HG02798 (cell line): ENCODE data around the gene SOST.

ENCODE experiments used
- ATAC-seq: cut with Tn5 transposase; IDR thresholded peaks from one replicate; pipeline ENCODE4 v1.9.1; 2021; ENCODE audit warnings: mild to moderate bottlenecking; ENCODE audit not compliant: unreplicated experiment, poor library complexity

Gene SOST

DNA sequence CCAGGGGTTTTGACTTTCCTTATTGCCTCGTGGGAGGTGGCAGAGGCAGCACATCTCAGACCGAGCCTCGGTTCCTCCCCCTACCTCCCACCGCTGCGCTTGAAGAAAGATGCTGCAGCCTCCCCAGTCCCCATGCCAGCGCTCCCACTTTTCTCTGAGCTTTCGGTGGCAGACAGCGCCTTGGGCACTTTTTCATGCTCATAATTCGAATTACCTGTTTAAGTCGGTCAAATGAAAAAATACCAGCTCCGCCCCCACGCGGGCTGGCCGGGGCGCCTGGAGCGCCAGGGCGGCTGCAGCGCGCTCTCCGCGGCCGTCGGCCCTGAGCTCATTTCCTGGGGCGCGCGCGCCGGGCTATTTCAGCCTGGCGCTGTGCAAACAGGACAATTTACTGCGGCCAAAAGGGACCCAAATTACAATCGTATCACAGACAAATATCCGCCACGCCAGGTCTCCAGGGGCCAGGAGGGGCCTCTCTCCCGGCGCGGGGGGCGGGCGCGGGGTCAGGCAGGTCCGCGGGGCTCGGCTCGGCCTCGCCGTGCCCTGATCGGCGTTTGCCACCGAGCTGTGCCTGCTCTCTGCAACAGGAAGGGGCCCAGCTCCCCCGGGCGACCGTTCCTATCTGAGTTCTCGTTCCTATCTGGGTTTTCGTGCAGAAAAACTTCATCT lies 45.0 kb downstream of the SOST start:
- ATAC-seq: no peak

DNA sequence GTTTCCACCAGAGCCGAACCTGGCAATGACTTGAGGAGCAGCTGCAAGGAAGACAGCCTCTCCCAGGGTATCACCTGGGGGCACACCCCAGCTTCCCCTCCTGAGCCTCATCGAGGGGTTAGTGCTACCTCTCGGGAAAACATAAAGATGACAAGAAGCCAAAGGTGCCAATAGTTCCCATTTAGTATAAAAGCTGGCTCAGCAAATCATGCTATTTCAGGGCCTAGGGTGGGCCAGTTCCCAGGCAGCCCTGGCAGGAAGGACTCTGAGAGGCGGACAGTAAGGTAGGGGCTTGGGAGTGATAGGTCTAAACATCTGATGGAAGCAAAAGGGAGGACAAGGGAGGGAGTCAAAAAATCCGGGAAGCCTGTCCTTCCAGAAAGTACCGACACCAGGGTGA lies 46.2 kb downstream of the SOST start:
- ATAC-seq: no peak

DNA sequence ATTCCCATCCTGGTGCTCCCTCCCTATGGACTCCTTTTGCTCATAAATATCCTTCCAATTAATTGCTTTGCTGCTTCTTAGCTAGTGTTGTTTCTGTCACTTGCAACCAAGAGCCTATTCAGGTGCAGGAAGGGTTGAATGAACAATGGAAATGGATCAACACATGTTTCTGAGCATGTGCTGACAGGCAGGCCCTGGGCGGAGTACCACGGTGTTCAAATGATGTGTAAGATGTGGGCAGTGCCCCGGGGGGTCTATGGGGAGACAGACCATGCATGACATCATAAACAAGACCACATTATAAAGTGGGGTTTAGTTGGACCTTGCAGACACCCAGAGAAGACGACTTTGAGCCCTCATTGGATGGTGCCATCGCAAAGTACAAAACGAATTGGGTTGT lies 48.5 kb downstream of the SOST start:
- no peak for ATAC-seq

DNA sequence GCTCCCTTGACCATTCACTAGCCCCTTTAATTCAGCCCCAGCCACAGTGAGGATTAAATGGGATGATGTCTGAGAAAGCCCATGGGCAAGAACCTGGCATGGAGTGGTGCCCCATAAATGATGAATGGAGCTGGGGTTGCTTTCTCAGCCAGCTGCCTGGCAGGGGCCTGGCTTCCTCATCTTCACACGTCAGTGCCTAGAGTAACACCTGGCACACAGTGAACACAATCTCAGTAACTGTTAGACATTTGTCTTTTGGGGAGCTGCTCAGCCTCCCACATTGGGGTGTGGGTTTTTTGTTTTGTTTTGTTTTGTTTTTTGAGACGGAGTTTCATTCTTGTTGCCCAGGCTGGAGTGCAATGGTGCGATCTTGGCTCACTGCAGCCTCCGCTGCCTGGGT lies 49.4 kb downstream of the SOST start:
- no peak for ATAC-seq

DNA sequence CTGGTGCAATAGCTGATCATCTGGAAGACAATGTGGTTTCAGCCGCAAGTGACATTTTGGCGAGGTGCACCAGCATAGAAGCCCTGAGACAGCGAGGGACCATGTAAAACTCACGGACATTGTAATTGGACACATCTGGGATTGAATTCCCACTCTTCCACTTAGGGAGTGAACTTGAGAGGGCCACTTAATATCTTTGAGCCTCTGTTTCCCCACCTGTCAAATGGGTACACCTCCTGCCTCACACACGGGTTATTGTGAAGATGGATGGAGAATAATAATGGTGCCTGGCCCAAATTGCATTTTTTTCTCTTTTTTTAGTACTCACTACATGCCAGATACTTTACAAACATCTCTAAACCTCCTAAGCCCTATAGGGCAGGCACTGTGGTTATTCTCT lies 51.4 kb downstream of the SOST start:
- no peak for ATAC-seq

DNA sequence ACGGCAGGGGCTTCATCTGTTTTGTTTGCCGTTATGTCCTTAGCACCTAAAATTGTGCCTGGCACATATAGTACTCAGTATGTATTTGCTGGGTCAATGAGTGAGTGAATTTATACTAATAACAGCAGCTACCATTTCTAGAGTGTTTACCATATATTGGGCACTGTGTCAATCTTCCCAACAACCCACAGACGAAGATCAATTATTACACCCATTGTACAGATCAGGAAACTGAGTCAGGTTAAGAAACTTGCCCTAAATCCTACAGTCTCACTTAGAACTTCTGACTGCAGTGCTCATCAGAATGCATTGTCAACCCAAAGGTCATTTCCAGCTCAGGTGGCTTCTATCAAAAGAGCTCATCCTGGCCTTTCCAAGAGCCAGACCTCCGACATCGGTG lies 52.4 kb downstream of the SOST start:
- ATAC-seq: no peak
